ENCODE results near the gene NOS1AP.

DNA sequence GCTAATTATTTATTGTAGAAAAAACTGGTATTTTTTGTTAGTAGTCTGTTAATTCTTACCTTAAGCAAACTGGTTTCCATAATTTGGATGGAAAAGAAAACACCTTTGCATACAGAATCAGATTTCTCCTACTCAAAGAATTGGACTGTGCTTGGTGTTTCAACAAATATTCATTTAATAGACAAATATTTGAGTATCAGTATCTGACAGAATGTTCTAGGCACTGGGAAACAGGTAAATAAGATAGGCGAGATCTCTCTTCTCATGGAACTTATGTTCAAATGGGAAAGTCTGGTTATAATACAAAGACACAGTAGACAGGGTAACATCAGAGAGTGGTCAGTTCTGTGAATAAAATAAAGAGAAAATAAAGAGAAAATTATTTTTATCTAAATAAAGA is 119.9 kb downstream of the NOS1AP start:
- TF ChIP-seq POLR2A (IDR thresholded peaks at IDR 0.05; ENCODE audit: low read depth, low read length) (no peak), POLR2AphosphoS5 (IDR thresholded peaks at IDR 0.05; ENCODE audit: low read depth, low read length) (no peak), TAF1 (IDR thresholded peaks at IDR 0.05; ENCODE audit: borderline replicate concordance, low read depth, low read length) (no peak)
